ELR (cell line): Measurements from ENCODE around the gene SAMD8.
"Not testable (repeated sequence)": the region's sequence is repeated elsewhere in the genome, so short reads cannot be mapped to it uniquely, and the experiment has no call there.

Source experiments
- DNase-seq: peaks from one replicate; pipeline ENCODE4 v3.0.0-alpha.2; 2015; ENCODE audit warnings: low read depth

SAMD8 gene

GRCh38 chr10:75195035-75195763, 83.7 kb downstream of the SAMD8 start:
- DNase-seq: peak; percentile 70

DNA sequence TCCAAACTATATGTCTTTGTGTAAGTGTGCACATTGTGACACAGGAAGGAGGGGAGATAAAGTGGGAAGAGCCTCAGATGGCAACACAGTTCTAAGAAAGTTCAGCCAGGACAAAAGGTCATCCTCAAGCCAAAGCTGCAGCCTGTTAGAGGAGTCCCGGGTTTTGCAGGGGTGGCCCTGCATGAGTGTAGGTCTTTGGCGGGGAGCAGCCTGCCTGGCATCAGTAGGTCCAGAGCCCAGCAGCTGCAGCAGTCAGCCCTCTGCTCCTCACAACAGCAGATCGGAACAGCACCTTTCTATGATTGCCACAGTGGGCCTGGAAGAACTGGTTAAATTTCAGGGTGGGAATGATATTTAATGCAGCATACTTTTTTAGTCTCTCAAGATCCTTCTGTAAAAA, 85.6 kb downstream of the SAMD8 start:
- no peak for DNase-seq

- no peak for DNase-seq
These were observed 86.5 kb downstream of the SAMD8 start for GRCh38 chr10:75197906-75198305.

DNA sequence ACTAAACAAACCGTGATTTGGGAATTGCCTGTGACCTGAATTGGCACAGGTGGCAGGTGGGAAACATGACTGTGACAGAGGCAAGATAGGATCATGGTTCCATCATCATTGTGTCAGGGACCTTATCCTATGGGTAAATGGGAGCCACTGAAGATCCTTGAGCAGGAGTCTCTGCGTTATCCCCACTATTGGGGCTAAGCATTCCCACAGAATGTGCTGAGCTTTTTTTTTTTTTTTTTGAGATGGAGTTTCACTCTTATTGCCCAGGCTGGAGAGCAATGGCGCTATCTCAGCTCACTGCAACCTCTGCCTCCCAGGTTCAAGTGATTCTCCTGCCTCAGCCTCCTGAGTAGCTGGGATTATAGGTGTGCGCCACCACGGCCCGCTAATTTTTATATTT, 88.5 kb downstream of the SAMD8 start:
- not testable (repeated sequence) for DNase-seq

- no peak for DNase-seq
These were observed 90.4 kb downstream of the SAMD8 start for GRCh38 chr10:75201793-75202307.

DNA sequence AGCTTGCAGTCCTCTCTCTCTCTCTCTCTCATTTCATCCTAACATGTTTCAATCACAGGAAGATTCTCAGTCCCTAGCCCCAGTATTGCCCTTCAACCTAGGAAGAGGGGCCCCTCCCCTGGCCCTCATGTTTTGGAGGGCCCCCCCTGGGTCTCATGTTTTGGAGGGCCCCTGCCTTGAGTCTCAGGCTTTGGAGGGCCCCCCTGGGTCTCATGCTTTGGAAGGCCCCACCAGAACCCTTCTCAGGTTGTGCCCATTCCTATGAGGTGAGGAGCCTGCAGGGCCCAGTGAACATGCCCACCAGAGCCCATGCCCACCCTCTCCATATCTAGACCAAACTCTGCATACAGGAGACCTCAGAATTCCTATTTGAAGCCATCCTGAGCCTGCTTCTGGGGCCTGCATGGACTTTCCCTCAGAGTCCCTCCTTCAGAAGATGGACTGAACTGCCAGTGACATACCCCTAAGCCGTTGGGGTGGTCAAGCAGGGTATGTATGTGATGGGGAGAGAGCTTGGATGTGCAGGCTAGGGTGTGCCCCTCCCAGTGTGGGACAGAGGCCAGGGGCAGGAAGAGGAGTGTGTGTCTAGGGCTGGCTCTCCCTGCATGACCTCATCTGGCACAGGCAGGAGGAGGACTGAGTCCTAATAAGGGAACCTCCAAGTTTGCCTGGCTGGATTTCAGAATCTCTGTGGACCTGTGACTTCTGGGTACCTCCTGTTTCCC, 91.0 kb downstream of the SAMD8 start:
- DNase-seq: peak; percentile 49

GRCh38 chr10:75203046-75203620, 91.7 kb downstream of the SAMD8 start:
- DNase-seq: not testable (repeated sequence)

DNA sequence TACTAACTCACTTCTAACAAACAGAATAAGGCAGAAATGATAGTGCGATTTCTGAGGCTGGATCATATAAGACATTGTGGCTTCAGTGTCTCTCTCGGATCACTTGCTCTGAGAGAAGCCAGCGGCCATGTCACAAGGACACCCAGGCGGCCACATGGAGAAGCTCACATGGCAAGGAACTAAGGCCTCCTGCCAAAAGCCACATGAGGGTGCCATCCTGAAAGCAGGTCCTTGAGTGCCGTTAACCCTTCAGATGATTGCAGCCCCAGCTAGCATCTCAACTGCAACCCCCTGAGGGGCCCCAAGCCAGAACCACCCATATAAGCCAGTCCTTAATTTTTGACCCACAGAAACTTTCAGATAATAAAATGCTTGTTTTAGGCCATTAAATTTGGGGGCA, 92.3 kb downstream of the SAMD8 start:
- no peak for DNase-seq

DNA sequence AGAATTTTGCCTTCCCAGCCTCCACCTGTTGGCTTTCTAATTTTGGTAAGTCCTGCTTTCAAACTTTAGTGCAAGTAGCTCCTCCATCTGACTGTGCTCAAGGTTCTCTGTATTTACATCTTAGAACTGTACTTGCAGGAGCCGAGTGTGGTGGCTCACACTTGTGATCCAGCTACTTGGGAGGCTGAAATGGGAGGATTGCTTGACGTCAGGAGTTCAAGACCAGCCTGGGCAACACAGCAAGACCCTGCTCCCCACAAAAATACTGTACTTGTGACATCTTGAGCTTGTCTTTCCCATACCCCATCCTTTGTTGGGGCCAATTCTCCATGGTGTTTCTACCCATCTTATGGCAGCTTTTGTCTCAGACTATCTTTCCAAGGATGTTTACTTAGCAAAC, 94.5 kb downstream of the SAMD8 start:
- no peak for DNase-seq

- not testable (repeated sequence) for DNase-seq
These were observed 95.2 kb downstream of the SAMD8 start for GRCh38 chr10:75206638-75207037.

DNA sequence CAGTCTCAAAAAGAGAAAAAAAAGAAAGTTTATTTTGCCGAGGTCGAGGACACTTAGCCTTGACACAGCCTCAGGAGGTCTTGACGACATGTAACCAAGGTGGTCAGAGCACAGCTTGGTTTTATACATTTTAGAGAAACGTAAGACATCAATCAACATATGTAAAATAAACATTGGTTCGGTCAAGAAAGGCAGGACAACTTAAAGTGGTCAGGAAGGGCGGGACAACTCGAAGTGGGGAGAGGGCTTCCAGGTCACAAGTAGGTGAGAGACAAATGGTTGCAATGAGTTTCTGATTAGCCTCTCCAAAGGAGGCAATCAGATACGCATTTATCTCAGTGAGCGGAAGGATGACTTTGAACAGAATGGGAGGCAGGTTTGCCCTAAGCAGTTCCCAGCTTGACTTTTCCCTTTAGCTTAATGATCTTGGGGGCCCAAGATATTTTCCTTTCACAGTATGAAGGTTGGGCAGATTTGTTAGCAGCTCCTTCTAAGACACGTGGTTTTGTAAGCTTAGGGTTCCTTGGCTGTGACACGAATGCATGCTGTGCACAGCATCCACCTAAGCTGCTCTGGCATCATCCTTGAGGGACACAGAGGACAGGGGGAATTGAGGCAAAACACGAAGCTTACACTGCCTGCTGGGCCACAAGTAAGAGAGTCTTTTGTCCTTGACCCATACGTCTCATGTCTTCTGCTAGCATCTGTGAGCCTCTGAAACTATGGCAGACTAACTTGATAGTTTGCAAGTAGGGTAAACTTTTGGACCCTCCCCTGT, 95.8 kb downstream of the SAMD8 start:
- no peak for DNase-seq

DNA sequence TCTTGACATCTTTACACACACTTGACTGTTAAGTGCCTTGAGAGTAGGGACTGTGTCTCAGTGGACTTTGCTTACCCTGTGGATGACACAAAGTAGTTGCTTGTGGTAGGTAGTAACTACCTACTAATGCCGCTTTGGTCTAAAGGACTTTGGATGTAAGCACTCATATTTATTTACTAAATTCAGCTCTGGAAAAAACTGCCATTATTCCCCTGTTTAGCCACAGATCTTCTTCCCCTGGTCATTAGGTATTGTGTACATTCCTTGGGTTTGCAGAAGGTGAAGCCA, 96.3 kb downstream of the SAMD8 start:
- DNase-seq: no peak

GRCh38 chr10:75208181-75208580, 96.7 kb downstream of the SAMD8 start:
- peak; percentile 58 for DNase-seq

- no peak for DNase-seq
These were observed 97.8 kb downstream of the SAMD8 start for GRCh38 chr10:75209086-75209920.

DNA sequence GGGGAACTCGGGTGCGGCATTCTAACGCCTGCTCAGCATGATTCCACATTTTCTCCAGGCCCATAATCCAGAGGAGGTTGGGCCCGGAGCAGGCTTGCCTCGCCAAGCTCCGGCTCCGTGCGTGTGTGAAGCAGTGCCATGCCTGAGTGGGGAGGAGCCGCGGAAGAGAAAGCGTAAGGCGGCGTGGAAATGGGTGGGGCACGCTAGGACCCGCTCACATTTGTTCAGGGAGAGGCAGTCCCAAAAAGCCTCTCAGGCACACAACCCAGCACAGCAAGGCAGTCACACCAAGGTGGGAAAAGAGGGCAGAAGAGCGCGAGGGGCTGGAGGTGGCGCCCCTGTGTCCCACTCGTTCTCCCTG, 98.4 kb downstream of the SAMD8 start:
- DNase-seq: peak; percentile 80

GRCh38 chr10:75210282-75211006, 99.0 kb downstream of the SAMD8 start, which contains the start of gene VDAC2:
Gene VDAC2 (plus strand): TSS chr10:75210796. CDS start chr10:75211159, 363 bp downstream.
- DNase-seq: peak; percentile 90

- peak; percentile 74 for DNase-seq
These were observed 99.7 kb downstream of the SAMD8 start for GRCh38 chr10:75211007-75211691.

GRCh38 chr10:75212343-75212742, 100.9 kb downstream of the SAMD8 start:
- no peak for DNase-seq

DNA sequence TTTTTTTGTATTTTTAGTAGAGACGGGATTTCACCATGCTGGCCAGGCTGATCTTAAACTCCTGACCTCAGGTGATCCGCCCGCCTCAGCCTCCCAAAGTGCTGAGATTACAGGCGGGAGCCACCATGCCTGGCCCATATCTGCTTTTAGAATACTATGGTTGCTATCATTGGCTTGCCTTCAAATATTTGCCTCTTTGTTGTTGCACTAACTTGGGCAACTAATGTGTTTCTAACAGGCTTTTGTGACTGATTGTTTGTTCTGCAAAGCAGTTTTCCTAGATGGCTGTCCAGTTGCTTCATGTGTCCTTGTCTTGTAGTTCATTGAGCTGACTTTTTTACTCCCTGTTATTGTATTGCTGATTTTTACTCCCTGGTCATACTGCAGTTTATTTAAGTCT, 108.8 kb downstream of the SAMD8 start:
- DNase-seq: no peak

GRCh38 chr10:75221492-75221891, 110.0 kb downstream of the SAMD8 start:
- not testable (repeated sequence) for DNase-seq
